Mammary epithelial cell (primary cell): Measurements from ENCODE around the gene MAST4.

ENCODE experiments used
- EZH2 ChIP-seq: IDR thresholded peaks from 2 replicates; pipeline ENCODE4 v1.6.1; 2012; ENCODE audit warnings: low read length, inconsistent platforms, borderline replicate concordance
- TF ChIP-seq, protein P1 (sequence below), 2 donors: IDR thresholded peaks in 1 of 2; conservative IDR thresholded peaks in 1 of 2; 2 replicates each; pipeline ENCODE4 v1.5.1; 2011 to 2012; ENCODE audit warnings: inconsistent platforms in 2 of 2, low read length in 2 of 2, mild to moderate bottlenecking in 2 of 2, control low read depth in 1 of 2, low read depth in 1 of 2; ENCODE audit not compliant: insufficient read depth in 1 of 2; ENCODE audit errors: extremely low read depth in 1 of 2

- TF ChIP-seq, protein P1, sequence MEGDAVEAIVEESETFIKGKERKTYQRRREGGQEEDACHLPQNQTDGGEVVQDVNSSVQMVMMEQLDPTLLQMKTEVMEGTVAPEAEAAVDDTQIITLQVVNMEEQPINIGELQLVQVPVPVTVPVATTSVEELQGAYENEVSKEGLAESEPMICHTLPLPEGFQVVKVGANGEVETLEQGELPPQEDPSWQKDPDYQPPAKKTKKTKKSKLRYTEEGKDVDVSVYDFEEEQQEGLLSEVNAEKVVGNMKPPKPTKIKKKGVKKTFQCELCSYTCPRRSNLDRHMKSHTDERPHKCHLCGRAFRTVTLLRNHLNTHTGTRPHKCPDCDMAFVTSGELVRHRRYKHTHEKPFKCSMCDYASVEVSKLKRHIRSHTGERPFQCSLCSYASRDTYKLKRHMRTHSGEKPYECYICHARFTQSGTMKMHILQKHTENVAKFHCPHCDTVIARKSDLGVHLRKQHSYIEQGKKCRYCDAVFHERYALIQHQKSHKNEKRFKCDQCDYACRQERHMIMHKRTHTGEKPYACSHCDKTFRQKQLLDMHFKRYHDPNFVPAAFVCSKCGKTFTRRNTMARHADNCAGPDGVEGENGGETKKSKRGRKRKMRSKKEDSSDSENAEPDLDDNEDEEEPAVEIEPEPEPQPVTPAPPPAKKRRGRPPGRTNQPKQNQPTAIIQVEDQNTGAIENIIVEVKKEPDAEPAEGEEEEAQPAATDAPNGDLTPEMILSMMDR (conservative IDR thresholded peaks at IDR 0.05 in 1 of 2, IDR thresholded peaks at IDR 0.05 in 1 of 2; ENCODE audit: extremely low read depth in 1 of 2, insufficient read depth in 1 of 2, low read depth in 1 of 2, low read length in 2 of 2), result no peak
- no peak for TF ChIP-seq EZH2
Observed at GRCh38 chr5:66744040-66744439, 147.8 kb downstream of the MAST4 start.
